C4-2B (cell line): ENCODE results near the gene CCDC33.

Experiments used
- ZFX ChIP-seq: fragments of 450-650 bp; IDR thresholded peaks from 2 replicates; pipeline ENCODE4 v1.6.1; 2017
- TF ChIP-seq, protein P1 (sequence below): fragments of 450-650 bp; conservative IDR thresholded peaks from 2 replicates; pipeline ENCODE4 v1.5.1; 2017; ENCODE audit warnings: mild to moderate bottlenecking

DNA sequence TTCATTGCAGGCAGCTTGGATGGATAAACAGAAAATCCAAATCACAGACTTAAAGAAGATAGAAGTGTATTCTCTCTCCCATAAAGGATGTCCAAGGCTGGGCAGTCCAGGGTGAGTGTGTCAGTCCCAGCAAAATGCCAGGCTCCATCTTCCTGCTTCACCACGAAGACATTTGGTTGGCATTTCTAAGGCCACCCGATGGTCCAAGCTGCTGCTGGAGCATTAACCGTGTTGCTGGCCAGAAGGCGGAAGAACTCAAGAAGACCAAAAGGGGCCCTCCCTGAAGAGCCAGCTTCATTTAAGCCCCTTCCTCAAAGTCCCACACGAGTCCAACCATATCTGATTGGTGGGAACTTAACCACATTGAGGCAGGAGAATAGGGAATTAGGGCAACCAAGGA, 134.3 kb downstream of the CCDC33 start:
- no peak for TF ChIP-seq ZFX
- TF ChIP-seq, protein P1, sequence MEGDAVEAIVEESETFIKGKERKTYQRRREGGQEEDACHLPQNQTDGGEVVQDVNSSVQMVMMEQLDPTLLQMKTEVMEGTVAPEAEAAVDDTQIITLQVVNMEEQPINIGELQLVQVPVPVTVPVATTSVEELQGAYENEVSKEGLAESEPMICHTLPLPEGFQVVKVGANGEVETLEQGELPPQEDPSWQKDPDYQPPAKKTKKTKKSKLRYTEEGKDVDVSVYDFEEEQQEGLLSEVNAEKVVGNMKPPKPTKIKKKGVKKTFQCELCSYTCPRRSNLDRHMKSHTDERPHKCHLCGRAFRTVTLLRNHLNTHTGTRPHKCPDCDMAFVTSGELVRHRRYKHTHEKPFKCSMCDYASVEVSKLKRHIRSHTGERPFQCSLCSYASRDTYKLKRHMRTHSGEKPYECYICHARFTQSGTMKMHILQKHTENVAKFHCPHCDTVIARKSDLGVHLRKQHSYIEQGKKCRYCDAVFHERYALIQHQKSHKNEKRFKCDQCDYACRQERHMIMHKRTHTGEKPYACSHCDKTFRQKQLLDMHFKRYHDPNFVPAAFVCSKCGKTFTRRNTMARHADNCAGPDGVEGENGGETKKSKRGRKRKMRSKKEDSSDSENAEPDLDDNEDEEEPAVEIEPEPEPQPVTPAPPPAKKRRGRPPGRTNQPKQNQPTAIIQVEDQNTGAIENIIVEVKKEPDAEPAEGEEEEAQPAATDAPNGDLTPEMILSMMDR, result no peak
